ENCODE measurements around the gene LIME1.

DNA sequence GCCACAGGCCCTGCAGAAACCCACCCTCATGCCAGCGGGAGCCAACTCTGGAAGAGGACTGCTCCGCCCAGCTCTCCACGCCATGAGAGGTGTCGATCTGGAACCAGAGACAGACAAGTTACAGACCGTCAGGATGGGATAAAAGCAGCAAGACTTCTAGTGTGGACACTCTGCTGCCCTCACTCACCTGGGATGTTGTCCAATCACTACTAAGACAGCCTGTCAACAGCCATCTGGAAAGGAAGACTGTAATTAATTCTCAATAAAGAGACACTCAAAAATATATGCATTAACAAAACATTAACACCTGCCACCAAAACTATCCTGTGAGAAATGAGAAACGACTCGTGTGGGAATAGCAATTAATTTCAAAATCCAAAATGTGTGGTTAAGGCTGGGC is 31.4 kb downstream of the LIME1 start:
- TF ChIP-seq, protein P1, sequence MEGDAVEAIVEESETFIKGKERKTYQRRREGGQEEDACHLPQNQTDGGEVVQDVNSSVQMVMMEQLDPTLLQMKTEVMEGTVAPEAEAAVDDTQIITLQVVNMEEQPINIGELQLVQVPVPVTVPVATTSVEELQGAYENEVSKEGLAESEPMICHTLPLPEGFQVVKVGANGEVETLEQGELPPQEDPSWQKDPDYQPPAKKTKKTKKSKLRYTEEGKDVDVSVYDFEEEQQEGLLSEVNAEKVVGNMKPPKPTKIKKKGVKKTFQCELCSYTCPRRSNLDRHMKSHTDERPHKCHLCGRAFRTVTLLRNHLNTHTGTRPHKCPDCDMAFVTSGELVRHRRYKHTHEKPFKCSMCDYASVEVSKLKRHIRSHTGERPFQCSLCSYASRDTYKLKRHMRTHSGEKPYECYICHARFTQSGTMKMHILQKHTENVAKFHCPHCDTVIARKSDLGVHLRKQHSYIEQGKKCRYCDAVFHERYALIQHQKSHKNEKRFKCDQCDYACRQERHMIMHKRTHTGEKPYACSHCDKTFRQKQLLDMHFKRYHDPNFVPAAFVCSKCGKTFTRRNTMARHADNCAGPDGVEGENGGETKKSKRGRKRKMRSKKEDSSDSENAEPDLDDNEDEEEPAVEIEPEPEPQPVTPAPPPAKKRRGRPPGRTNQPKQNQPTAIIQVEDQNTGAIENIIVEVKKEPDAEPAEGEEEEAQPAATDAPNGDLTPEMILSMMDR (IDR thresholded peaks at IDR 0.05) = no peak
- TF ChIP-seq ZFX (IDR thresholded peaks at IDR 0.05; ENCODE audit: borderline replicate concordance) = no peak
